Activated T-cell treated with anti-CD3 and anti-CD28 coated beads for 24 hours (primary cell): Measurements from ENCODE around the gene FGF11.
A peak's percentile ranks its signal among the peaks of the same experiment; 100 is the strongest.
"Not testable (repeated sequence)": the region's sequence is repeated elsewhere in the genome, so short reads cannot be mapped to it uniquely, and the experiment has no call there.

Source experiments
- DNase-seq: peaks from one replicate; pipeline ENCODE4 v3.0.0-alpha.2; 2020; ENCODE audit warnings: low read depth

The FGF11 gene

DNA sequence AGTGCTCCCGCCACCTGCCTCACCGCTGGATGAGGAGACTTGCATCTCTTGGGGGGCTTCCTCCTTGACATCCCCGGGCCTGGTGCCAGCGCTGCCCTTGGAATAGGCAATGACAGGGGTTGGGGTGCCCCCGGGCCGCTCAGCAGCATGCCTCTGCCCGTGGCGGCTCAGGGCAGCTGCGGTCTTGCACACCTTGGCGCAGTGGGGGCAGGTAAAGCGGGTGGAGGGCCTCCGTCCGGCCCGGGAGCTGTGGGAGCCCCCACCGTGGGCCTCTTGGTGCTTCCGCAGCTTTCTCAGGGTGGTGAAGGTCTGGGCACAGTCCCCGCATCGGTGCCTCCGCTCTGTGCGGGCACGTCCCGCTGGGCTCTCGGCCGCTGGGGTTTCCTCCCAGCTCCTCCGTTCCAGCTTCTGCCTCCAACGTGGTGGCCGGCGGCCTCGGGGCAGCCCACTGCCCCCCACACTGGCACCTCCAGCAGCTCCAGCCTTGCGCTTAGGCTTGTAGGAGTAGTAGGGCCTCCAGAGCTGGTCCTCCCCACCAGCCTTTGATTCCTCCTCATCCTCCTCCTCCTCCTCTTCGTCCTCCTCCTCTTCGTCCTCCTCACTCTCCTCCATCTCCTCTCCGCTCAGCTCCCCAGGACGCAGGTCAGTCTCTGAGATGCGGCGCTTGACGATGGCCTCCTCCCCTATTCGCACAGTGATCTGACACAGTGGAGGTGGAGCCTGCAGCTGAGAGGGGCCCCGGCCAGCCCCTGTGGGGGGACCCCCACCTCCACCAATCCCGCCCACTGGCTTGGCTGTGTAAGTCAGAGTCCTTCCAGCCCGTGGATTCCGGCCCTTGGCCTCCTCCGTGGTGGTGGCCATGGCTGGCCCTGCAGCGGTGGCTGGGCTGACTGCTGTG is 23.4 kb downstream of the FGF11 start:
- no peak for DNase-seq

DNA sequence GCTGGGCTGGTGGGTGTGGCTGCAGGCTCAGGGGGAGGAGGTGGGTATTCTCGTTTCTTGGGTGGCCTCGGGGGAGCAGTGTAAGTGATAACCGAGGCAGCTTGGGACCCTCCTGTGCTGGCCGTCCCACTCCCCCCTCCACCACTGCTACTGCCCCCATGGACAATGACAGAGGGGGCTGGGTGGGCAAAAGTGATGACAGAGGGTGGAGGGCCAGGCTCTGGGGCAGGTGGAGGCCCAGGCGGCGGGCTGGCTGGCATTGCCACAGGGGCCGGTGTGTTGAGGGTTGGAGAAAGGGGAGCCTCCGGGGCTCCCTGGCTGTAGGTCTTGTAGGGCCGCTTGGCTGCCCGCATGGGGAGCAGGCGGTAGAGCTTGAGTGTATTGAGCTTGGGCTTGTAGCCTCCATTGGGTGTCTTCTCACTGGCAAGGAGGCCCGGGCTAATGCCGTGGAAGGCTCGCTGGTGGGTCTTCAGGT is 24.1 kb downstream of the FGF11 start:
- DNase-seq = no peak

DNA sequence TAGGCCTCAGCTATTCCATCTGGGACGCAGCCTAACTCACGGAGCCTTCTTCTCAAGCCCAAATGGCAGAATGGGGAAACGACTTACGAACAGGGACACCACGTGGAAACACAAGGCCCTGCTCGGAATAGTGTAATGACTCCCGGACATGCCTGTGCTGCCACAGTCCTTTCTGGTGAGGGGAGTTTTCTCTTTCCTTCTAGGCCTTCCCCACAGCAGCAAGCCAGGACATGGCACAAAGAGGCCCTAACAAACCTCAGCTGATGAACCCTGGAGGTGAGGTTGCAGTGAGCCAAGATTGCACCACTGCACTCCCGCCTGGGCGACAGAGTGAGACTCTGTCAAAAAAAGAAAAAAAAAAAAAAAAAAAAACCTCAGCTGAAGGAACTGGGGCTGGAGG is 24.8 kb downstream of the FGF11 start:
- no peak for DNase-seq

GRCh38 chr17:7465597-7466275 is 26.4 kb downstream of the FGF11 start:
- DNase-seq = no peak

DNA sequence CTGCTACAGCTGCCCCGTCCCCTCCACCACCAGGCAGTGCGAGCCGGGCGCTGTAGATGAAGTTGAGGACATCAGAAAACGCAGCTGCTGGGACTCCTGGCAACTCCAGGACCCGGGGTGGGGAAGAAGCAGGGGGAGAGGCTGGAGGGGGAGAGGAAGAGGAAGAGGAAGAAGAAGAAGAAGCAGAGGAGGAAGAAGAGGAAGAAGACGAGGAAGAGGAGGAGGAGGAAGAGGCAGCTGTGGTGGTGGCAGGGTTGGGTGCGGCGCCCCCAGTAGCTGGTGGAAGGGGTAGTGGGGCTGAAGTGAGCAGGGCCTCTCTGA is 27.0 kb downstream of the FGF11 start:
- DNase-seq = no peak

DNA sequence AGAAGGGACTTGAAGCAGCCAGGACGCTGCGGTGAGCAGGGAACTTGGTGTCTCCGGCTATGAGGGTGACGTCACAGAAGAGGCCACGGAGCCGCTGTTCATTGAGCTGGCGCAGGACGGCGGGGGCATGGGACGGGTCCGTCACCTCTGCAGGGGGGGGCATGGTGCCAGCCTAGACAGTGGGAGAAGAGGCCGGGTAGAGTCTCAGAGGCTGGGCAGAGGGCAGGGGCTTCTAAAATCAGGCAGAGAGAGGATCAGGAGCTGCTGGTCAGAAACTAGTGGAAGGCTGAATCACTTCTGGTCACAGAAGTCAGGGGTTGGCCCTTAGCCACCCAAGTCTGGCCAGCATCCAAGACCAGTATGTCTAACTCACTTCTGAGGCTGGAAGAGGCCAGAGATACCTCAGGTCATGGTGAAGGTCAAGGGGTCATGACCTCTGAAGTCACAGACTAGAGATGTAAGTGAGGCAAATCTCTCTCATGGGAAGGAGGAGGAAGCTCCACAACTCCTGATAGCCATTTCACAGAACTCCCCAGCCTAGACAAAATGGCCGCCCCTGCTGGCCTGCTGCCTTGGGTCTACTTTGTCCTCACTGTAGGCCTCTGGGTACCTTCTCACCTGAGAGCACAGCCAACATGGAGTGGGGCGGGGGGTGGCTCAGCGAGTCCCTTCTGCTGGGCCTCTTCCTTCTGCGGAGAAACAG is 27.5 kb downstream of the FGF11 start:
- DNase-seq = no peak

DNA sequence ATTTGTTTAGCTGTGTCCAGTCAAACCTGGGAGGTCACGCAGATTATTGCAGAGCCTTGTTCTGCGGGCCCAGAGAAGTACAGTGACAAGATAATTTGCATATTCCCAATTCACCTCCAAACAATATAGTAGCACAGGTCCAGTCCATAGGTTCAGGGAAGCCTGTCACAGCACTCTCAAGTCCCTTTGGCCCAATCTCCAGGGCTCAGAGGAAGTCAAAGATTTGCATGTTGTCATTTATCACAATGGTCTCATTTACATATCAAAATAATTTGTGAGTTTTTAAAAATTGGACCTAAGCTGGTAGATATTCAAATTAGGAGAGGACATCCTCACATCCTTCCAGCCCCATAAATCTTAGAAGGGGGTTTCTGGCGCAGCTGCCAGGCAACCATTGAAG is 28.2 kb downstream of the FGF11 start:
- no peak for DNase-seq

GRCh38 chr17:7468290-7468689 is 29.0 kb downstream of the FGF11 start:
- DNase-seq = no peak

- no peak for DNase-seq
Measured at GRCh38 chr17:7468804-7469389, 29.6 kb downstream of the FGF11 start.

GRCh38 chr17:7469843-7470242 is 30.5 kb downstream of the FGF11 start:
- not testable (repeated sequence) for DNase-seq

DNA sequence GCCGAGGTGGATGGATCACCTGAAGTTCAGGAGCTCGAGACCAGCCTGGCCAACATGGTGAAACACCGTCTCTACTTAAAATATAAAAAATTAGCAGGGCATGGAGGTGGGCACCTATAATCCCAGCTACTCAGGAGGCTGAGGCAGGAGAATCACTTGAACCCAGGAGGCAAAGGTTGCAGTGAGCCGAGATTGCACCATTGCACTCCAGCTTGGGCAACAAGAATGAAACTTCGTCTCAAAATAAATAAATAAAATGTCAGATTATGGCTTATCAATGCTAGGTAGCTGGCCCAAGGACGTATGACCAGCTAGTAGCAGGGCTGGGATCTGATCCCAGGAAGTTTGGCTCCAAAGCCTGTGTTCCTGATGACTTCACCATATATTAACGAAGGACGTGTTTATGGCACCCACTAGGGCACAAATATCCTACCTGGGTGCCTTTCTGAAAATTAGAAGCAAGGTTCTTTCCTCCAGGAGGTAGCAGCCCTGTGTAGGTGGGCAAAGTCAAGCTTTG is 31.2 kb downstream of the FGF11 start:
- not testable (repeated sequence) for DNase-seq

DNA sequence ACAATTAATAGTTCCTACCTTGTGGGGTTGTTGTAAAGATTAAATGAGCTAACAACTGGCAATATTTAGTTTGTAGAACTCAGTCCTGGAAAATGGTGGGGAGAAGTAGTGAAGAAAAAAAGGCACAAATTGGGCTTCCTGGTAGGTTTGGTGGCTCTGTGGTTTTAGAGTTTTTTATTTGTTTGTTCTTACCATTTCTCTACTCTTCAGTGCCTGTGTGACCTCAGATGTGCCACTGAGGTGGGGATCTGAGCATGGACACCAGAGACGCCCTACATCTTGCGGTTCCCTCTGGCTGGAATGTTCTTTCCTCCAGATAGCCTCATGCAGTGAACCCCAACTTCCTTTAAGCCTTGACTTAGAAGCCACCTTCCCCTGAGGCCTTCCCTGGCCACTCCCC is 32.4 kb downstream of the FGF11 start:
- no peak for DNase-seq

- not testable (repeated sequence) for DNase-seq
Measured at GRCh38 chr17:7474767-7475166, 35.5 kb downstream of the FGF11 start.

- no peak for DNase-seq
Measured at GRCh38 chr17:7475764-7476422, 36.6 kb downstream of the FGF11 start.

- DNase-seq = no peak
Measured at GRCh38 chr17:7476494-7476893, 37.2 kb downstream of the FGF11 start.

DNA sequence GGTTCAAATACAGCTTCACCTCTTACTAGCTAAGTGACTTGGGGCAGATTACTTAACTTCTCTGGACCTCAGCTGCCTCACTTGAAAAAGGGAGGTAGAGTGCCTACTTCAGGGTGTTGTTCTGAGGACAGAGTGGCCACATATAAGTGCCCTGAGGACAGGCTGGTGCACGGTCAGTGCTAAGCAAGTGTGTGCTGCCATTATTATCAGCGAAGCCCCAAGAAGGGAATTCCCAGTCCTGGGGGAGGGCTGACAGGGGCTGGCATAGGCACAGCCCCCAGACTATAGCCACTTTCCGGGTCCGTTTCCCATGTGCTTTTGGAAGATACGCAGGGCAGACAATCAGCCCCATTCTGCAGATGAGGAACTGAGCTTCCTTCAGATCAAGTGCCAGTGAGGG is 37.6 kb downstream of the FGF11 start:
- DNase-seq = no peak

- DNase-seq = no peak
Measured at GRCh38 chr17:7477392-7478275, 38.3 kb downstream of the FGF11 start.

DNA sequence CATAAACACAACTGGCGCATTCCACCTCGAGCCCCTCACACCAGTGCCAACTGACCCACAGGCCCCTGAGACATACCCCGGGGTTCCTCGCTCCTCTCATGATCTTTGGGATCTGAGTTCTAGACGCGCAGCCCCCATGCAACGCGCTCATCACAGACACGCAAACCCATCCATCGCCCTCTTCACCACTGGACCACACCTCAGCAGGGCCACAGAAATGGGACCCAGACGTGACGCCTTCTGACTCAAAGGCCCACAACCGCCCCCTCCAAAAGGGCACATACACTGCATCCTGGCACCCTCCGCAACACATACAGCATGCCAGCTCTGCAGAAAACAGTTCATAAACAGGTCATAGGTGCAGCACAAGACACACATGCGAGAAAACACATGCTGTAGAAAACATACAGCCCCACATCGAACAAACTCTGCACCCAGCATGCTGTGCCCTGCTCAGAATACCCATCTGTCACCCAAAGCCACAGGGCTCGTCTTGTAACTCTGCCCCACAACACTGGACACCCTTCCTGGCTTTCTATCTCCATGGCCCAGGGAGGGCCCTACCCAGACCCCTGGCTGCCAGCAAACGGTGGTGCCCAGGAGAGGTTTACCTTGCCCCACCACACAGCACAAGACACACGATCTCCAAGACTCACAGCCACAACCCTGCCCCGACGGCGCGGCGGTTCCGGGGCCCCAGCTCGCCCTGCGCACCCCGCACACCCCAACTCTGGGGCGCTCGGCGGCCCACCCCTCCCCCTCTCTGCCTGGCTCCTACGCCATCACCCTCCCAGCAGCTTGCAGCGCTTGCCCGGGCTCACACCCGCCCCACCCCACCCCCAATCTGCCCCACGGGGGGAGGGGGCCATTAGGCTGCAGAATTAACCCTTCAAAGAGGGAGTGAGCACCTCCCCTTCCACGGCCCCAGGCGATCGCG is 39.2 kb downstream of the FGF11 start:
- DNase-seq = peak; percentile 34
